Metanephros (tissue), 2 donors: ENCODE measurements around the gene NGEF. TPM values are rescaled to one million over a fixed set of nuclear protein-coding genes. Genes with fewer than 3 reads are reported as not detected.

Source experiments
- small RNA-seq: library from RNA; depleted of rRNA; stranded (forward); fragments of <200 nt; gene quantifications from one replicate; pipeline ENCODE3, GENCODE V24; 2014; ENCODE audit warnings: low replicate concordance
- total RNA-seq: library from RNA; depleted of rRNA; stranded (reverse); fragments of >200 nt; gene quantifications from one replicate; pipeline ENCODE4 v1.2.3, GENCODE V29; 2014

Gene NGEF
- total RNA-seq: 1.7 TPM

GRCh38 chr2:233013027-233013461, at the start of gene NGEF:
NGEF (minus strand) TSS chr2:233013256; CDS start chr2:232974890, 38,366 bp downstream.

GRCh38 chr2:233059797-233060500, 46.9 kb upstream of the NGEF start, which contains the start of gene INPP5D:
INPP5D (plus strand) TSS chr2:233060342; CDS start chr2:233060479, 137 bp downstream.

GRCh38 chr2:233032551-233033320, 19.7 kb upstream of the NGEF start, which contains the start of gene NEU2:
NEU2 (plus strand) TSS chr2:233032672; CDS start chr2:233032672, 0 bp downstream.

GRCh38 chr2:232870018-232870765, 142.9 kb downstream of the NGEF start, which contains the start of gene SNORC:
SNORC (plus strand) TSS chr2:232870264; CDS start chr2:232870342, 78 bp downstream.

Small RNAs within 50 kb of the gene (small RNA-seq; reads per million reads assigned to genes)
- not detected for gene RF00019

Other genes with a start within 250 kb of the NGEF start
- gene KCNJ13, start 236.7 kb downstream of the NGEF start, total RNA-seq: 1.8 TPM
- 0.93 TPM for gene SNORC, start 143.0 kb downstream of the NGEF start, total RNA-seq
- not detected for gene NEU2, start 19.4 kb upstream of the NGEF start, total RNA-seq
- 23.4 TPM for gene INPP5D, start 47.1 kb upstream of the NGEF start, total RNA-seq
- gene ATG16L1, start 238.4 kb upstream of the NGEF start, total RNA-seq: 38.8 TPM